Fibroblast of the aortic adventitia (primary cell): Measurements from ENCODE around the gene HNRNPC. TPM values are rescaled to one million over a fixed set of nuclear protein-coding genes. Genes with fewer than 3 reads are reported as not detected.

Source experiments
- DNase-seq: peaks from one replicate; pipeline ENCODE4 v3.0.0-alpha.2; 2010; ENCODE audit warnings: low read depth
- H3K4me3 ChIP-seq: 2 replicates; pipeline ENCODE4 v1.5.1; 2011; ENCODE audit warnings: low read depth, mild to moderate bottlenecking, control low read depth, low read length, moderate library complexity
- total RNA-seq: library from RNA; depleted of rRNA; stranded (reverse); fragments of >200 nt; gene quantifications from 2 replicates; pipeline ENCODE4 v1.2.3, GENCODE V29; 2012; ENCODE audit warnings: low replicate concordance
- TF ChIP-seq, protein P1 (sequence below): IDR thresholded peaks from 2 replicates; pipeline ENCODE4 v1.5.1; 2011; ENCODE audit warnings: mild to moderate bottlenecking, low read length, control low read depth, inconsistent platforms; ENCODE audit not compliant: insufficient read depth

HNRNPC gene
- total RNA-seq, 1 donor: 458 TPM

- DNase-seq: no peak
- TF ChIP-seq, protein P1, sequence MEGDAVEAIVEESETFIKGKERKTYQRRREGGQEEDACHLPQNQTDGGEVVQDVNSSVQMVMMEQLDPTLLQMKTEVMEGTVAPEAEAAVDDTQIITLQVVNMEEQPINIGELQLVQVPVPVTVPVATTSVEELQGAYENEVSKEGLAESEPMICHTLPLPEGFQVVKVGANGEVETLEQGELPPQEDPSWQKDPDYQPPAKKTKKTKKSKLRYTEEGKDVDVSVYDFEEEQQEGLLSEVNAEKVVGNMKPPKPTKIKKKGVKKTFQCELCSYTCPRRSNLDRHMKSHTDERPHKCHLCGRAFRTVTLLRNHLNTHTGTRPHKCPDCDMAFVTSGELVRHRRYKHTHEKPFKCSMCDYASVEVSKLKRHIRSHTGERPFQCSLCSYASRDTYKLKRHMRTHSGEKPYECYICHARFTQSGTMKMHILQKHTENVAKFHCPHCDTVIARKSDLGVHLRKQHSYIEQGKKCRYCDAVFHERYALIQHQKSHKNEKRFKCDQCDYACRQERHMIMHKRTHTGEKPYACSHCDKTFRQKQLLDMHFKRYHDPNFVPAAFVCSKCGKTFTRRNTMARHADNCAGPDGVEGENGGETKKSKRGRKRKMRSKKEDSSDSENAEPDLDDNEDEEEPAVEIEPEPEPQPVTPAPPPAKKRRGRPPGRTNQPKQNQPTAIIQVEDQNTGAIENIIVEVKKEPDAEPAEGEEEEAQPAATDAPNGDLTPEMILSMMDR: no peak
- H3K4me3 ChIP-seq: no peak overlapping the region
These were observed 57.7 kb downstream of the HNRNPC start for GRCh38 chr14:21211509-21211908.

DNA sequence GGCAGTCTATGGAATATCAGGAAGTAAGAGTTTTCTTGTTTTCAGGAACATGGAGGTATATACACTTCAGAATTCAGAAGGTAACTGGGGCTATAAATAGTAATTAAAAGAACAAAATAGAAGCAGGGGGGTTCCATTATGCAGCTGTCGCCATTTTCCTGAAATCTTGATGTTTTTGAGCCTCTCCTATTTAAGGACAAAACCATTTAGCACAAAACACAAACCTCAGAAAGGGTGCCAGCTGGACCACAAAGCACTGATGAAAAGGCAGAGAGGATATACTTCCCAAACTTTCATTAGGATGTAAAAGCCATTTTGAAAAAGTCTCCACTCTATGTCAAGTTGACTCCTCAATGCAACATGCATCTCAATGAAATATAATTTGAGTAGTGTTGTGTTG is 59.2 kb downstream of the HNRNPC start:
- H3K4me3 ChIP-seq: no peak overlapping the region
- TF ChIP-seq, protein P1: no peak
- DNase-seq: no peak

- DNase-seq: no peak
- H3K4me3 ChIP-seq: no peak overlapping the region
- TF ChIP-seq, protein P1: no peak
These were observed 60.1 kb downstream of the HNRNPC start for GRCh38 chr14:21209185-21209584.

GRCh38 chr14:21208554-21208953 is 60.7 kb downstream of the HNRNPC start:
- TF ChIP-seq, protein P1: no peak
- no peak overlapping the region for H3K4me3 ChIP-seq

GRCh38 chr14:21206753-21207684 is 62.2 kb downstream of the HNRNPC start:
- no peak for DNase-seq
- TF ChIP-seq, protein P1: no peak
- H3K4me3 ChIP-seq: no peak overlapping the region

More at GRCh38 chr14:21208554-21208953, 60.7 kb downstream of the HNRNPC start:
- no peak for DNase-seq

GRCh38 chr14:21205678-21206581 is 63.3 kb downstream of the HNRNPC start:
- TF ChIP-seq, protein P1: no peak
- no peak overlapping the region for H3K4me3 ChIP-seq
- no peak for DNase-seq
